ENCODE results near the gene OSBPL2. TPM values are rescaled to one million over a fixed set of nuclear protein-coding genes. Genes with fewer than 3 reads are reported as not detected.

The OSBPL2 gene
- total RNA-seq, 2 experiments from 2014 or later, result 27.1 TPM

Small RNA genes within 50 kb of the gene (microRNA-seq; reads per million reads assigned to microRNA genes)
- gene MIR4758, result not detected

Other genes with a start within 250 kb of the OSBPL2 start
- 10 to 100 TPM; 21.1 to 24.2 TPM for gene TAF4, start 172.6 kb upstream of the OSBPL2 start, total RNA-seq
- gene LSM14B, start 116.0 kb upstream of the OSBPL2 start, total RNA-seq, result 10 to 100 TPM; 34.6 to 34.8 TPM
- 100 to 1,000 TPM; 287 to 359 TPM for gene PSMA7, start 95.1 kb upstream of the OSBPL2 start, total RNA-seq
- 10 to 100 TPM; 19.5 to 23.0 TPM for gene SS18L1, start 94.8 kb upstream of the OSBPL2 start, total RNA-seq
- gene MTG2, start 55.5 kb upstream of the OSBPL2 start, total RNA-seq, result 10 to 100 TPM; 34.0 to 40.1 TPM
- gene HRH3, start 18.2 kb upstream of the OSBPL2 start, total RNA-seq, result not detected
- 100 to 1,000 TPM; 105 to 133 TPM for gene ADRM1, start 64.5 kb downstream of the OSBPL2 start, total RNA-seq
- 1 to 10 TPM in 1 of 2 experiments, under 1 TPM in 1; 0.99 to 1.9 TPM for gene LAMA5, start 128.8 kb downstream of the OSBPL2 start, total RNA-seq
- gene RPS21, start 148.6 kb downstream of the OSBPL2 start, total RNA-seq, result 1,000 to 10,000 TPM; 1,634 to 1,703 TPM
- 10 to 100 TPM; 15.6 to 16.5 TPM for gene CABLES2, start 168.8 kb downstream of the OSBPL2 start, total RNA-seq
- not detected for gene RBBP8NL, start 189.0 kb downstream of the OSBPL2 start, total RNA-seq
- gene GATA5, start 237.5 kb downstream of the OSBPL2 start, total RNA-seq, result not detected